ENCODE measurements around the gene CYB5RL. TPM values are rescaled to one million over a fixed set of nuclear protein-coding genes. Genes with fewer than 3 reads are reported as not detected.

Gene CYB5RL
- total RNA-seq, 4 donors from 2014 or later = 1.3 to 11.6 (median 6.6) TPM

GRCh38 chr1:54165146-54165545 is 34.7 kb downstream of the CYB5RL start:
- no peak for DNase-seq
- intact Hi-C loops (cut with DNase I; ENCODE audit: low total_unique reads) = no loop called here
- TF ChIP-seq CTCF (IDR thresholded peaks at IDR 0.05) = no peak
- TF ChIP-seq POLR2A (IDR thresholded peaks at IDR 0.05) = no peak

GRCh38 chr1:54163573-54163972 is 36.3 kb downstream of the CYB5RL start:
- intact Hi-C loops (cut with DNase I; ENCODE audit: low total_unique reads) = no loop called here
- TF ChIP-seq POLR2A (IDR thresholded peaks at IDR 0.05) (no peak), CTCF (IDR thresholded peaks at IDR 0.05) (no peak)
- Histone ChIP-seq H3K27ac (no peak overlapping the region), H3K4me3 (no peak overlapping the region), H3K4me1 (no peaks in the 10 kb centered on the region), H3K27me3 (no peaks in the 10 kb centered on the region), H3K9me3 (no peaks in the 10 kb centered on the region), H3K36me3 (no peaks in the 10 kb centered on the region)
- no peak for DNase-seq

More at GRCh38 chr1:54165146-54165545, 34.7 kb downstream of the CYB5RL start:
- Histone ChIP-seq H3K27me3 (no peaks in the 10 kb centered on the region), H3K9me3 (no peaks in the 10 kb centered on the region), H3K36me3 (no peaks in the 10 kb centered on the region), H3K4me1 (no peaks in the 10 kb centered on the region), H3K27ac (no peak overlapping the region), H3K4me3 (no peak overlapping the region)

GRCh38 chr1:54163051-54163450 is 36.8 kb downstream of the CYB5RL start:
- no peak for DNase-seq
- Histone ChIP-seq H3K36me3 (no peaks in the 10 kb centered on the region), H3K27me3 (no peaks in the 10 kb centered on the region), H3K27ac (no peak overlapping the region), H3K9me3 (no peaks in the 10 kb centered on the region), H3K4me1 (no peaks in the 10 kb centered on the region), H3K4me3 (no peak overlapping the region)
- TF ChIP-seq CTCF (IDR thresholded peaks at IDR 0.05) (no peak), POLR2A (IDR thresholded peaks at IDR 0.05) (no peak)
- intact Hi-C loops (cut with DNase I; ENCODE audit: low total_unique reads) = no loop called here

GRCh38 chr1:54161495-54162168 is 38.2 kb downstream of the CYB5RL start:
- no peak overlapping the region for H3K27ac ChIP-seq
- TF ChIP-seq CTCF (IDR thresholded peaks at IDR 0.05) (no peak), POLR2A (IDR thresholded peaks at IDR 0.05) (no peak)
- no peaks in the 10 kb centered on the region for H3K36me3 ChIP-seq
- no peaks in the 10 kb centered on the region for H3K4me1 ChIP-seq
- intact Hi-C loops (cut with DNase I; ENCODE audit: low total_unique reads) = no loop called here
- no peak for DNase-seq
- no peak overlapping the region for H3K4me3 ChIP-seq
- no peaks in the 10 kb centered on the region for H3K9me3 ChIP-seq
- no peaks in the 10 kb centered on the region for H3K27me3 ChIP-seq

- Histone ChIP-seq H3K27ac (no peak overlapping the region), H3K27me3 (no peaks in the 10 kb centered on the region), H3K9me3 (no peaks in the 10 kb centered on the region), H3K4me3 (no peak overlapping the region), H3K4me1 (no peaks in the 10 kb centered on the region), H3K36me3 (no peaks in the 10 kb centered on the region)
- TF ChIP-seq POLR2A (IDR thresholded peaks at IDR 0.05) = no peak
- TF ChIP-seq CTCF (IDR thresholded peaks at IDR 0.05) = no peak
- intact Hi-C loops (cut with DNase I; ENCODE audit: low total_unique reads) = no loop called here
- DNase-seq = no peak
Measured at GRCh38 chr1:54160351-54160750, 39.5 kb downstream of the CYB5RL start.
